SK-N-SH treated with all-trans-retinoic acid at 6 μM for 48 hours (cell line): ENCODE measurements around the gene DHRS1.
"Not testable (repeated sequence)": the region's sequence is repeated elsewhere in the genome, so short reads cannot be mapped to it uniquely, and the experiment has no call there.

Experiments
- ATAC-seq: fragments of 200-7000 bp; cut with Tn5 transposase; 3 replicates; pipeline ENCODE4 v1.9.1; 2020; ENCODE audit warnings: mild to moderate bottlenecking, moderate library complexity
- ARNTL ChIP-seq: fragments of 450-650 bp; formaldehyde crosslinking; IDR thresholded peaks from 2 replicates; pipeline ENCODE4 v1.5.0; 2020; ENCODE audit warnings: low read depth, mild to moderate bottlenecking, moderate library complexity, borderline replicate concordance
- BACH2 ChIP-seq: fragments of 250-450 bp; sonication (Bioruptor Pico); IDR thresholded peaks from 2 replicates; pipeline ENCODE4 v1.9.0; 2021; ENCODE audit warnings: mild to moderate bottlenecking, borderline replicate concordance
- CREB5 ChIP-seq: fragments of 250-450 bp; sonication (Bioruptor Pico); IDR thresholded peaks from 2 replicates; pipeline ENCODE4 v1.5.1; 2020; ENCODE audit warnings: low read depth, mild to moderate bottlenecking, moderate library complexity
- CSDC2 ChIP-seq: fragments of 250-450 bp; sonication (Bioruptor Pico); IDR thresholded peaks from 2 replicates; pipeline ENCODE4 v1.5.0; 2020; ENCODE audit warnings: mild to moderate bottlenecking, moderate library complexity
- CSRNP3 ChIP-seq: fragments of 250-450 bp; sonication (Bioruptor Pico); IDR thresholded peaks from 2 replicates; pipeline ENCODE4 v1.5.1; 2021; ENCODE audit warnings: mild to moderate bottlenecking, moderate library complexity
- ESRRG ChIP-seq: fragments of 250-450 bp; sonication (Bioruptor Pico); IDR thresholded peaks from 2 replicates; pipeline ENCODE4 v1.6.1; 2021; ENCODE audit warnings: mild to moderate bottlenecking
- GLIS3 ChIP-seq: fragments of 250-450 bp; sonication (Bioruptor Pico); IDR thresholded peaks from 2 replicates; pipeline ENCODE4 v1.5.0; 2020; ENCODE audit warnings: mild to moderate bottlenecking, moderate library complexity
- ISL1 ChIP-seq: fragments of 250-450 bp; sonication (Bioruptor Pico); IDR thresholded peaks from 2 replicates; pipeline ENCODE4 v2.1.2; 2022; ENCODE audit warnings: mild to moderate bottlenecking, moderate library complexity
- OSR1 ChIP-seq: fragments of 250-450 bp; sonication (Bioruptor Pico); IDR thresholded peaks from 2 replicates; pipeline ENCODE4 v1.8.0; 2022; ENCODE audit warnings: moderate library complexity, mild to moderate bottlenecking, inconsistent platforms
- PATZ1 ChIP-seq: fragments of 250-450 bp; sonication (Bioruptor Pico); IDR thresholded peaks from 2 replicates; pipeline ENCODE4 v1.8.0; 2020; ENCODE audit warnings: mild to moderate bottlenecking, moderate library complexity, borderline replicate concordance
- POU6F1 ChIP-seq: fragments of 250-450 bp; sonication (Bioruptor Pico); IDR thresholded peaks from 2 replicates; pipeline ENCODE4 v1.8.0; 2021; ENCODE audit warnings: low read depth, mild to moderate bottlenecking, moderate library complexity, borderline replicate concordance
- PPARA ChIP-seq: fragments of 250-450 bp; sonication (Bioruptor Pico); IDR thresholded peaks from 2 replicates; pipeline ENCODE4 v1.5.0; 2020; ENCODE audit warnings: mild to moderate bottlenecking, borderline replicate concordance
- RARB ChIP-seq: fragments of 250-450 bp; sonication (Bioruptor Pico); IDR thresholded peaks from 2 replicates; pipeline ENCODE4 v1.8.0; 2021; ENCODE audit warnings: mild to moderate bottlenecking, moderate library complexity
- SNAI2 ChIP-seq: fragments of 250-450 bp; sonication (Bioruptor Pico); IDR thresholded peaks from 2 replicates; pipeline ENCODE4 v1.5.0; 2020; ENCODE audit warnings: mild to moderate bottlenecking, moderate library complexity
- TCF4 ChIP-seq: fragments of 250-450 bp; sonication (Bioruptor Pico); IDR thresholded peaks from 2 replicates; pipeline ENCODE4 v1.8.0; 2021; ENCODE audit warnings: mild to moderate bottlenecking, moderate library complexity, borderline replicate concordance
- TOX ChIP-seq: fragments of 250-450 bp; sonication (Bioruptor Pico); IDR thresholded peaks from 2 replicates; pipeline ENCODE4 v1.8.0; 2021; ENCODE audit warnings: mild to moderate bottlenecking, moderate library complexity, borderline replicate concordance
- TSHZ2 ChIP-seq: fragments of 250-450 bp; sonication (Bioruptor Pico); IDR thresholded peaks from 2 replicates; pipeline ENCODE4 v1.5.0; 2020; ENCODE audit warnings: mild to moderate bottlenecking, moderate library complexity
- ZC3H10 ChIP-seq: fragments of 250-450 bp; sonication (Bioruptor Pico); IDR thresholded peaks from 2 replicates; pipeline ENCODE4 v1.5.1; 2021; ENCODE audit warnings: mild to moderate bottlenecking, moderate library complexity
- ZFP3 ChIP-seq: fragments of 250-450 bp; sonication (Bioruptor Pico); IDR thresholded peaks from 2 replicates; pipeline ENCODE4 v1.5.0; 2020; ENCODE audit warnings: mild to moderate bottlenecking, moderate library complexity
- ZFP30 ChIP-seq: fragments of 450-650 bp; formaldehyde crosslinking; IDR thresholded peaks from 2 replicates; pipeline ENCODE4 v1.5.0; 2022; ENCODE audit warnings: mild to moderate bottlenecking, moderate library complexity
- ZNF565 ChIP-seq: fragments of 450-650 bp; formaldehyde crosslinking; conservative IDR thresholded peaks from 2 replicates; pipeline ENCODE4 v1.5.0; 2020; ENCODE audit warnings: low read depth, mild to moderate bottlenecking, moderate library complexity
- ZNF70 ChIP-seq: fragments of 450-650 bp; formaldehyde crosslinking; IDR thresholded peaks from 2 replicates; pipeline ENCODE4 v1.5.0; 2020; ENCODE audit warnings: mild to moderate bottlenecking, moderate library complexity
- ZNF8 ChIP-seq: fragments of 450-650 bp; formaldehyde crosslinking; IDR thresholded peaks from 2 replicates; pipeline ENCODE4 v1.5.0; 2020; ENCODE audit warnings: mild to moderate bottlenecking, moderate library complexity

DHRS1 gene

GRCh38 chr14:24329073-24329663, 29.6 kb upstream of the DHRS1 start:
- no peak for TF ChIP-seq POU6F1 (CRISPR knock-in tag)
- TF ChIP-seq ISL1 = no peak
- no peak for TF ChIP-seq OSR1 (CRISPR knock-in tag)
- no peak for TF ChIP-seq RARB
- no peak for TF ChIP-seq BACH2
- no peak for ATAC-seq

- ATAC-seq = not testable (repeated sequence)
These were observed 28.3 kb upstream of the DHRS1 start for GRCh38 chr14:24327914-24328313.

- TF ChIP-seq CSDC2 (no peak), ISL1 (no peak), TCF4 (CRISPR knock-in tag) (no peak), ARNTL (no peak), RARB (no peak), TSHZ2 (CRISPR knock-in tag) (no peak), ZFP30 (CRISPR knock-in tag) (no peak), ZC3H10 (no peak), ZFP3 (CRISPR knock-in tag) (no peak), CREB5 (CRISPR knock-in tag) (no peak), OSR1 (CRISPR knock-in tag) (no peak), PATZ1 (CRISPR knock-in tag) (no peak), SNAI2 (no peak), CSRNP3 (no peak)
- ATAC-seq = no peak
These were observed 27.7 kb upstream of the DHRS1 start for GRCh38 chr14:24327303-24327702.

GRCh38 chr14:24325963-24326362, 26.4 kb upstream of the DHRS1 start:
- ATAC-seq = no peak
- TF ChIP-seq POU6F1 (CRISPR knock-in tag) (no peak), RARB (no peak), ZFP30 (CRISPR knock-in tag) (no peak), ARNTL (no peak), GLIS3 (CRISPR knock-in tag) (no peak), CREB5 (CRISPR knock-in tag) (no peak), ZNF8 (CRISPR knock-in tag) (no peak), TOX (CRISPR knock-in tag) (no peak), SNAI2 (no peak), CSDC2 (no peak), ZNF70 (CRISPR knock-in tag) (no peak), PPARA (CRISPR knock-in tag) (no peak), CSRNP3 (no peak), ESRRG (CRISPR knock-in tag) (no peak), TCF4 (CRISPR knock-in tag) (no peak), ZC3H10 (no peak), BACH2 (no peak), ZNF565 (CRISPR knock-in tag) (no peak), OSR1 (CRISPR knock-in tag) (no peak)
